CD14-positive monocyte (primary cell): ENCODE measurements around the gene ABCA6. TPM values are rescaled to one million over a fixed set of nuclear protein-coding genes. Genes with fewer than 3 reads are reported as not detected.
A peak's percentile ranks its signal among the peaks of the same experiment; 100 is the strongest.

ENCODE experiments used
- DNase-seq, 3 donors: peaks; one replicate each; pipeline ENCODE4 v3.0.0-alpha.2; 2011 to 2022
- H2AFZ ChIP-seq: 2 replicates; pipeline ENCODE4 v1.6.0; 2012; ENCODE audit warnings: mild to moderate bottlenecking, low read depth, low read length, inconsistent platforms; ENCODE audit not compliant: insufficient read depth, poor library complexity, severe bottlenecking
- H3K27ac ChIP-seq, 2 donors: 1 replicate in 1 of 2; 2 replicates in 1 of 2; pipeline ENCODE4 v1.5.1; 2012 to 2013; ENCODE audit warnings: low read length in 2 of 2, control low read depth in 1 of 2, inconsistent platforms in 1 of 2, low read depth in 1 of 2, mild to moderate bottlenecking in 1 of 2
- H3K27me3 ChIP-seq, 2 donors: one replicate each; pipeline versions ENCODE4 v1.6.0 to v1.6.1; 2011 to 2013; ENCODE audit warnings: low read length in 2 of 2; ENCODE audit not compliant: control insufficient read depth in 2 of 2, insufficient read depth in 2 of 2
- H3K36me3 ChIP-seq, 2 donors: replicated peaks in 1 of 2; 1 replicate in 1 of 2; 2 replicates in 1 of 2; pipeline versions ENCODE4 v1.5.1 to v1.6.1; 2012 to 2013; ENCODE audit warnings: low read length in 2 of 2, control low read depth in 1 of 2, inconsistent platforms in 1 of 2, mild to moderate bottlenecking in 1 of 2; ENCODE audit not compliant: insufficient read depth in 2 of 2, control insufficient read depth in 1 of 2
- H3K4me1 ChIP-seq, 2 donors: 1 replicate in 1 of 2; 2 replicates in 1 of 2; pipeline versions ENCODE4 v1.5.1 to v1.6.1; 2012 to 2013; ENCODE audit warnings: low read length in 2 of 2, control low read depth in 1 of 2, inconsistent platforms in 1 of 2, mild to moderate bottlenecking in 1 of 2, moderate library complexity in 1 of 2; ENCODE audit not compliant: insufficient read depth in 2 of 2, control insufficient read depth in 1 of 2
- H3K4me2 ChIP-seq: replicated peaks from 2 replicates; pipeline ENCODE3; 2012; ENCODE audit warnings: low read length, moderate library complexity, mild to moderate bottlenecking; ENCODE audit not compliant: poor library complexity, severe bottlenecking; ENCODE audit errors: extremely low read depth
- H3K4me3 ChIP-seq, 3 experiments: fragments of 200-600 bp in 1 of 3; sonication (generic) in 1 of 3; replicated peaks in 1 of 3; 1 replicate in 2 of 3; 2 replicates in 1 of 3; pipeline ENCODE4 v1.5.1; 2011 to 2013; ENCODE audit warnings: low read length in 3 of 3, mild to moderate bottlenecking in 3 of 3, control low read depth in 2 of 3, low read depth in 2 of 3, inconsistent platforms in 1 of 3, moderate library complexity in 1 of 3
- H3K79me2 ChIP-seq: 2 replicates; pipeline ENCODE4 v1.6.0; 2012; ENCODE audit warnings: mild to moderate bottlenecking, control low read depth, inconsistent platforms, low read length, moderate library complexity; ENCODE audit not compliant: insufficient read depth
- H3K9ac ChIP-seq: 2 replicates; pipeline ENCODE4 v1.6.0; 2017; ENCODE audit warnings: low read length, mild to moderate bottlenecking; ENCODE audit not compliant: insufficient read depth, poor library complexity, severe bottlenecking
- H3K9me3 ChIP-seq, 2 donors: replicated peaks in 1 of 2; 1 replicate in 1 of 2; 2 replicates in 1 of 2; pipeline versions ENCODE4 v1.5.1 to v1.6.1; 2012 to 2013; ENCODE audit warnings: low read length in 2 of 2, control low read depth in 1 of 2; ENCODE audit not compliant: control insufficient read depth in 1 of 2, insufficient read depth in 1 of 2
- H4K20me1 ChIP-seq: 2 replicates; pipeline ENCODE4 v1.6.0; 2012; ENCODE audit warnings: mild to moderate bottlenecking, low read length, control low read depth, moderate library complexity; ENCODE audit not compliant: insufficient read depth
- H3K27ac Mint-ChIP-seq, 7 donors: one replicate each; pipeline ENCODE4 v1.8.0; 2020; ENCODE audit warnings: mild to moderate bottlenecking in 7 of 7, mixed read lengths in 7 of 7, moderate library complexity in 6 of 7, inconsistent platforms in 2 of 7
- H3K27me3 Mint-ChIP-seq, 3 donors: one replicate each; pipeline ENCODE4 v1.8.0; 2021 to 2022; ENCODE audit warnings: low read depth in 3 of 3, mild to moderate bottlenecking in 3 of 3, mixed read lengths in 3 of 3, moderate library complexity in 3 of 3, inconsistent platforms in 1 of 3
- H3K36me3 Mint-ChIP-seq, 2 donors: one replicate each; pipeline ENCODE4 v1.8.0; 2020; ENCODE audit warnings: mixed read lengths in 2 of 2, inconsistent platforms in 1 of 2, mild to moderate bottlenecking in 1 of 2
- H3K4me1 Mint-ChIP-seq: one replicate; pipeline ENCODE4 v1.8.0; 2020; ENCODE audit warnings: mild to moderate bottlenecking, mixed read lengths
- H3K4me3 Mint-ChIP-seq, 2 donors: one replicate each; pipeline ENCODE4 v1.8.0; 2020; ENCODE audit warnings: mild to moderate bottlenecking in 2 of 2, mixed read lengths in 2 of 2, moderate library complexity in 1 of 2
- H3K9me3 Mint-ChIP-seq, 7 donors: one replicate each; pipeline ENCODE4 v1.8.0; 2020 to 2022; ENCODE audit warnings: mixed read lengths in 7 of 7, mild to moderate bottlenecking in 6 of 7, moderate library complexity in 6 of 7, inconsistent platforms in 2 of 7
- WGBS: methylation state at CpG from one replicate; pipeline ENCODE4 v1.1.5; 2013; ENCODE audit warnings: missing lambda C conversion rate; ENCODE audit not compliant: insufficient coverage; 5-methylcytosine and 5-hydroxymethylcytosine counted together
- intact Hi-C, 2 donors: fragments of 100-400 bp; cut with micrococcal nuclease; formaldehyde crosslinking; loops; one replicate each; pipeline versions ENCODE4 v1.15.0 to v1.15.1; 2023
- polyA plus RNA-seq, 3 donors: library from polyadenylated mRNA; depleted of rRNA in 1 of 3; unstranded in 2 of 3; stranded (reverse) in 1 of 3; fragments of 300-500 nt in 2 of 3; fragments of >200 nt in 1 of 3; fragmentation: Illumina TruSeq in 2 of 3; gene quantifications; 1 replicate in 2 of 3; 2 replicates in 1 of 3; pipeline ENCODE4 v1.2.3, GENCODE V29; 2012 to 2021
- TF ChIP-seq, protein P1 (sequence below): fragments of 200-600 bp; IDR thresholded peaks from one replicate; pipeline ENCODE4 v1.8.0; 2022; ENCODE audit warnings: antibody characterized with exemption, mild to moderate bottlenecking

ABCA6 gene
- polyA plus RNA-seq, 3 donors: 0.52 to 0.93 (median 0.76) TPM

GRCh38 chr17:69042308-69042707, 99.4 kb downstream of the ABCA6 start:
- Histone ChIP-seq H3K4me1 (peaks cover 14 to 16% of the 10 kb centered on the region in 2 donors), H3K9me3 (peaks cover 0 to 2% of the 10 kb centered on the region in 2 donors), H3K79me2 (no peaks in the 10 kb centered on the region), H3K4me2 (no peak overlapping the region), H3K9ac (no peak overlapping the region), H2AFZ (no peak overlapping the region), H3K27me3 (no peaks in the 10 kb centered on the region), H3K27ac (no peak overlapping the region), H3K4me3 (no peak overlapping the region), H3K36me3 (no peaks in the 10 kb centered on the region), H4K20me1 (no peaks in the 10 kb centered on the region)
- intact Hi-C loops: no loop called here
- Mint-ChIP-seq H3K4me1 (peaks cover 18% of the 10 kb centered on the region), H3K27me3 (peaks cover 0 to 2% (median 2%) of the 10 kb centered on the region in 3 donors), H3K9me3 (peaks cover 9 to 16% (median 11%) of the 10 kb centered on the region in 7 donors), H3K27ac (no peak overlapping the region), H3K4me3 (no peak overlapping the region), H3K36me3 (peaks cover 7 to 9% of the 10 kb centered on the region in 2 donors)
- DNase-seq: no peak
- TF ChIP-seq, protein P1, sequence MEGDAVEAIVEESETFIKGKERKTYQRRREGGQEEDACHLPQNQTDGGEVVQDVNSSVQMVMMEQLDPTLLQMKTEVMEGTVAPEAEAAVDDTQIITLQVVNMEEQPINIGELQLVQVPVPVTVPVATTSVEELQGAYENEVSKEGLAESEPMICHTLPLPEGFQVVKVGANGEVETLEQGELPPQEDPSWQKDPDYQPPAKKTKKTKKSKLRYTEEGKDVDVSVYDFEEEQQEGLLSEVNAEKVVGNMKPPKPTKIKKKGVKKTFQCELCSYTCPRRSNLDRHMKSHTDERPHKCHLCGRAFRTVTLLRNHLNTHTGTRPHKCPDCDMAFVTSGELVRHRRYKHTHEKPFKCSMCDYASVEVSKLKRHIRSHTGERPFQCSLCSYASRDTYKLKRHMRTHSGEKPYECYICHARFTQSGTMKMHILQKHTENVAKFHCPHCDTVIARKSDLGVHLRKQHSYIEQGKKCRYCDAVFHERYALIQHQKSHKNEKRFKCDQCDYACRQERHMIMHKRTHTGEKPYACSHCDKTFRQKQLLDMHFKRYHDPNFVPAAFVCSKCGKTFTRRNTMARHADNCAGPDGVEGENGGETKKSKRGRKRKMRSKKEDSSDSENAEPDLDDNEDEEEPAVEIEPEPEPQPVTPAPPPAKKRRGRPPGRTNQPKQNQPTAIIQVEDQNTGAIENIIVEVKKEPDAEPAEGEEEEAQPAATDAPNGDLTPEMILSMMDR: no peak
- WGBS: no CpG with 5 or more reads among the region's 5 CpGs

- no peak for DNase-seq
- Histone ChIP-seq H2AFZ (peak overlapping the region; percentile 6), H3K4me1 (peaks cover 5% of the 10 kb centered on the region in 2 donors), H4K20me1 (no peaks in the 10 kb centered on the region), H3K36me3 (no peaks in the 10 kb centered on the region), H3K4me3 (no peak overlapping the region), H3K4me2 (no peak overlapping the region), H3K79me2 (no peaks in the 10 kb centered on the region), H3K9me3 (no peaks in the 10 kb centered on the region), H3K27ac (no peak overlapping the region), H3K27me3 (no peaks in the 10 kb centered on the region), H3K9ac (no peak overlapping the region)
- H3K4me1 Mint-ChIP-seq: peaks cover 6% of the 10 kb centered on the region
- H3K27me3 Mint-ChIP-seq: peaks cover 0 to 2% (median 0%) of the 10 kb centered on the region in 3 donors
- no peak overlapping the region for H3K27ac Mint-ChIP-seq
- intact Hi-C loops: no loop called here
- H3K4me3 Mint-ChIP-seq: no peak overlapping the region
- no peaks in the 10 kb centered on the region for H3K36me3 Mint-ChIP-seq
- H3K9me3 Mint-ChIP-seq: peaks cover 0 to 7% (median 2%) of the 10 kb centered on the region in 7 donors
- 83% methylated on average over 1 of the region's 3 CpGs for WGBS
- TF ChIP-seq, protein P1: no peak
Measured at GRCh38 chr17:69031839-69032238, 109.9 kb downstream of the ABCA6 start.
